Glomerular visceral epithelial cell (primary cell): Measurements from ENCODE around the gene GRID2.
"Not testable (repeated sequence)": the region's sequence is repeated elsewhere in the genome, so short reads cannot be mapped to it uniquely, and the experiment has no call there.

Experiments used
- DNase-seq: peaks from one replicate; pipeline ENCODE4 v3.0.0-alpha.2; 2016; ENCODE audit errors: extremely low spot score

The GRID2 gene

DNA sequence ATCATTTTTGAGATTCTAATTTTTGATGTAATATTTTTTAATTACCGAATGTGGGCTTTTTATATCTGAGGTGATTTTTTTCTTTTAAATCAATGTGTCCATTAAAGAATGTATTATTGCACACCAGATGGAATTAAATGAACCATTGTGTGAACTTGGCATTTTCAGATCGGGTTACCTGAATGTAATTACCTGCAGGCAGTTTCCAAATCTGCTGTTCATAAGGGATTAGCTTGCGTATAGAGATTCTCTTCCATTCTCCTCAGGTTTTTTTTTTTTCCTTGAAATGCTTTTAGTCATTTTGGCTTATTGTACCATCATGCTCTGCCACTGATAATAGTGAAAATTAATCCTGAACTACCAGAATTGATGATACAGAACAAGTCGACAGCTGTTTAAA is 1013.3 kb downstream of the GRID2 start:
- no peak for DNase-seq

DNA sequence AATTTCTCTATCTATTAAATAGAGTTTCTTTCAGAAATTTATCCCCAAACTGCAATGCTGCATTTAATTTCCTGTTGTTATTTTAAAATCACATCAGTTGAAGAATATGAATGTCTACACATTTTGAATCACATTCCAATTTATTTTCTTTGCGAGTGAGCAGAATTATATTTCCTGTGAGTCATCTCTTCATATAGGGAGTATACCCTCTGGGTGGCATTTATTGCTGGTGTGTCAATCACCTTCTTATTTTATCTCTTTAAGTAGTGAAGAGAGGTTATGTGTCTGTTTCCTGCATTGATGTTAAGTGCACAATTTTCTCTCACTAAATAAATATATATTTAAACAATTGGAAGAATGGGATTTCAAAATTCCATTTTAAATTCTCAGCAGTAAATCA is 1013.8 kb downstream of the GRID2 start:
- no peak for DNase-seq

DNA sequence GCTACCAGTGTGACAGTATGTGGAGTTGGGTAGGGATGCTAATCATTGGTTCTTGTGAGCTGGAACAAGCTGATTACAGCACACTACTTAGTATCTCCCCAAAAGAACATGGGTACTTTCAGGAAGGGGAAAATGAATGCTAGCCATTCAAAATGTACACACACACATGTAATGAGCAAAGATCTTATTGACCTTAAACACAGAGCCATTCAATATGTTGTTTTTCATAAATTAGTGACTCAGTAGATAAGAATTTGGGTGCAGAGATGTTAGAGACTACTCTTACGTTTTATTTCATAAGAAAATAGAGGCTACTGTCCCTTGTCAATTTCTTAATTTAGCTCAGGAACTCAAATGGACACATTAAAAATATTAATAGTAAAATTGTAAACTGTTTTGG is 1015.3 kb downstream of the GRID2 start:
- DNase-seq: no peak

DNA sequence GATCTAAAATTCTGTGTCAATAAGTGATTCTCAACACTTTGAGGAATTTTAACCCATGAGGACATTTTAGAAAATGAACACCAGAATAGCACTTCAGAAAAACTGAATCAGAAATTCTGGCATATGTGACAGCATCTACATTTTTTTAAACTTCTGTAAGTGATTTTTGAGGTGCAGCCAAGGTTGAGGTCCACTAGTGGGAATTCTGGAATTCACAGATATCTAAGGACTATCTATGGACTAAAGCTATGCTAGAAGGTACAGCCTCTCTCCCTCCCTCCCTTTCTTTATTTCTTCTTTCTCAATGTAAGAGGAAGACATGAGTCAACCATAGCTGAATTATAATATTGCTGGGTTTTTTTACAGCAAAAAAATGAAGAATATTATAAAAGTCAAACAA is 1016.6 kb downstream of the GRID2 start:
- DNase-seq: no peak

DNA sequence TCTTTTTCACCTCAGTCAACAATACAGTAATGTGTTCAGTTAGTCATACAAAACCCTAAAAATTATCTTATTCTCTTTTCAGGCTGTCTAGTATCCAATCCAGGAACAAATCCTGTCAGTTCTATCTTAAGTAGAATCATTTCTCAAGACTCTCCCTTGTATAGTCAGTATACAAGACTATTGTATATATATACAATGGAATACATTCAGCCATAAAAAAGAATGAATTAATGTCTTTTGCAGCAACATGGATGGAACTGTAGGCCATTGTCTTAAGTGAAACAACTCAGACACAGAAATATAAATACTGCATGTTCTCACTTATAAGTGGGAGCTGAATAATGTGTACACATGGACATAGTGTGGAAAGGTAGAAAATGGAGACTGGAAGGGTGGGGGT is 1023.6 kb downstream of the GRID2 start:
- no peak for DNase-seq

DNA sequence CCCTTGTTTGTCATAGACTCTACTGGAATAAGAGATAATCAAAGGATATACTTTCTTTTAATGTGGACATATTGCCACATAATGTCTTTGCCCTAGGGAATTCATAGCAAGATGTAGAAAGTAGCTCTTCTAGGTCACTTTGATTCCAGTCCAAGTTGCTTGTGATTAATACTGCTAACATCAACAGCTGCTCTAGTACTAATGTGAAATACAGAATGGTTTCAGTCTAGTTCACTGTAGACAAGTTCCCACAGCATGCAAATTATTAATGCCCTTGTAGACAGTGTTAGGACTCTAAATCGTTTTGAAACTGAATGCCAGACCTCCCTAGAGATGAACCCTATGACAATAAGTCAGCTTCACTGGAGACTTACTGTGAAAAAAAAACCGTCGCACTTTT is 1030.2 kb downstream of the GRID2 start:
- DNase-seq: no peak

DNA sequence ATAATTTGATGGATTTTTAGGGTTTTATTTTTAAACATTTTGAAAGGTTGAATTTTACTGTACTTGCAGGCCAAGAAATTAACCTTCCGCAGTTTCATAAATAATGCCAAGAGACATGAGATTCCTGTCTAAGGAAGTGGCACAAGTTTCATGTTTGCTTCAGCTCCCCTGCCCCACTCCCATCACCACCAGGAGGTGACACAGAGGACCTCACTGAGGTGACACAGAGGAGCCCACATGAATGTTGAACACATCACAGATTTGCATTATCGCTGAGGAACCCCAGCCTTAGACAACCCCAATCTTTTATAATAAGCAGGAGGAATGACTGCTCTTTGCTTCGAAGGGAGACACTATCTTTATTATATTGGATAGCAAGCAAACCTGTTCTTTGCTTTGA is 1033.4 kb downstream of the GRID2 start:
- DNase-seq: no peak

DNA sequence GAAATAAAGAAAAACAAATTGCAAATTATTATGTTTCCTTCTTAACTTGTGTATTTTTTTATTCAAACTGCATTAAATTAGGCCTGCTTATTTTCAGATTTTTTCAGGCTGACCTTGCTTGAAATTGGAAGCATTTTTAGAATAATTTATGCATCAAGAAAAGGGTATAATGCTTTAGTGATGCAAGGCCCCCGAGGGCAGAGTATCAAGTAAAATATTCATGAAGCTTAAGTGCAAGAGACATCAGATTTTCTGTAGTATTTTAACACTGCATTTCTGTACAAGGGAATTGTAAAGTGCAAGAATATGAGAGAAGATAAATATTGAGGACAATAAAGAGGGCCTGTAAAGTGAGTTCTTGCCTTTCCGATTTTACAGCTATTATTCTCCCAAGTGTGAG is 1039.0 kb downstream of the GRID2 start:
- no peak for DNase-seq

DNA sequence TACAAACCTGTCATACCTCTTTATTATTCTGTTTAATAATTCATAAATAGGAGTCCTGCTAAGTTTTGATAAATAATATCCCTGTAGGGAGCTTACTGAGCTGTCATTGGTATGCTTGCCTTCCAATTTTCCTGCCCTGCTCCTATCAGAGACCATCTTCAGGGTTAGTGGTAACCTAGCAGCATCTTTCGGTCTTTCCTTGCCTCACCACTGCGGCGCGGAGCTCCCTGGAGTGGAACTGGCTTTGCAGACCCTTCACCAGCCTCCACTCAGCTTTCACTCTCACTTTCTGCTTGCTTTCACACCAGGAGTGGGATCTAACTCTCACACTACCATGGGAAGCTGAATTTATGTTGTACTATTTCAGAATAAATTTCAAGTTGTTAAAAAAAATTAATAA is 1043.1 kb downstream of the GRID2 start:
- no peak for DNase-seq

DNA sequence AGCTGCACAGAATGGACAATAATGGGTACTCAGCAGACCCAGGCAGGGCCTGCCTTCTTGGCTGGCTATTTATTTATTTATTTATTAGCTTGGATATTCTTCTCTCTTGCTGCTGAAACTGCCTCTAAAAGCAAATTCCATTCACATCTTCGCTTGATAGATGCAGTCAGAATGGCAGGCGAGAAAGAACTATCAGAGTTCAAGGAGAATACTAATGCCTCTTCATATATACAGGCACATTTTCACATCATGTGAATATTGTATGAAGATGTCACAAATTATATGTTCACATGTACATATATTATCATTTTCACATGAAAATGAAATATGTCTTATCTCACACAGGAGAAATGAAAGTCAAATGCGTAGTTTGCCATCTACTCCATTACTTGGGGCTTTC is 1045.1 kb downstream of the GRID2 start:
- no peak for DNase-seq

DNA sequence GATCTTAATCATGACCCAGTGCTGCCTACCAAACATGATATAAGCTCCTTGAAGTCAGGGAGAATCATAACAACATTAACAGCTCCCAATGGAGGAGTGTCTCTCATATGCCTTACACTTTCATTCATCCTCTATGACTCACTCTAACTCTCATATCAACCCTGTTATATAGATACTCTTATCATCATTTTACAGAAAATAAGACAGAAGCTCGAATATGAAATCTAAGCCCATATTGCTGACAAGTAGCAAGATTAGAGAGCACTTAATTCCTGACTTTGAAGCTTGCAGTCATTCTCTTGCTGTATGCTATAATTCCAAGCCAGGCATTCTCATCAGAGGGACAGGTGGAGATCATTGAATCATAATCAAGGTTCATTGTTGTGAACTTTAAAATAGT is 1048.1 kb downstream of the GRID2 start:
- no peak for DNase-seq

DNA sequence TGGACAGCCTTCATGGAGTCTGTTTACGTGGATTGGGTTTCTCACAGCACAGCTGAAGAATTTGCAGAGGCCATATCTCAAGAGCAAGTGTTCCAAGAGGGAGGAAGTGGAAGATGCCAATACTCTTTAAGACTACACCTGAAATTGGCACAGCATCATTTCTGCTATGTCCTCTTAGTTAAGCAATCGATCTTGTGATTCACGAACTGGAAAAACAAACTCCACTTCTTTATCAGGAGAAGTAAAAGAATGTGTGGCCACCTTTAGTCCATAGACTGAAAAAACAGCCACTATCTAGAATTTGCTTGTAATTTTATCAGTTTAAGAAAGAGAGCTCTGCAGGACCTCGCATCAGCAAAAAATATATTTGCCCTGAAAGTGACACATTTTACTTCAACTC is 1051.6 kb downstream of the GRID2 start:
- DNase-seq: no peak

DNA sequence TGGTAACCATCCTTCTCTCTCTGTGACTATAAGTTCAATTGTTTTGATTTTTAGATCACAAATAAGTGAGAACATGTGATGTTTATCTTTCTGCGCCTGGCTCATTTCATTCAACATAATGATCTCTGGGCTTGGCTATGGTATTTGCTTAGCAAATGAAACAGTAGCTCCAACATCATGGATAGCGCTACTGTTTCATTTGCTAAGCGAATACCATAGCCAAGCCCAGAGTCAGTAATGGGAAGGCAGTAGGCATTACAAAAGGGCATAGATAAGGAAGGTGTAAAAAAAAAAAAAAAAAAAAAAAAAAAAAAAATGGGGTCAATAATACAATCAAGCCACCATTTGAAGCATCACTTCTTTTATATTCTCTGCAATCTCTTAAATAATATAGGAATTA is 1055.8 kb downstream of the GRID2 start:
- DNase-seq: no peak

DNA sequence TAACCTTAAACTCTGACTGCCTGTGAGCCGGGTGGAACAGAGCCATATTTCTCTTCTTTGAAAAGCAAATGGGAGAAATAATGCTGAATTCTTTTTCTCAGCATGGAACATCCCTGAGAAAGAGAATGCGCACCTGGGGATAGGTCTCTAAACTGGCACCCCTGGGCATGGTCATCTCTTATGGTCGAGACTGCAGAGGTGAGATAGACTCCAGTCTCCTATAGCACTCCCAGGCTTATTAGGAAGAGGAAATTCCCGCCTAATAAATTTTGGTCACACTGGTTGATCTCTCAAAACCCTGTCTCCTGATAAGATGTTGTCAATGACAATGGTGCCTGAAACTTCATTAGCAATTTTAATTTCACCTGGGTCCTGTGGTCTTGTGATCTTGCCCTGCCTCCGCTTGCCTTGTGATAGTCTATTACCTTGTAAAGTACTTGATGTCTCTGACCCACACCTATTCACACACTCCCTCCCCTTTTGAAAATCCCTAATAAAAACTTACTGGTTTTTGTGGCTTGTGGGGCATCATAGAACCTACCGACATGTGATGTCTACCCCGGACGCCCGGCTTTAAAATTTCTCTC is 1062.5 kb downstream of the GRID2 start:
- DNase-seq: not testable (repeated sequence)

DNA sequence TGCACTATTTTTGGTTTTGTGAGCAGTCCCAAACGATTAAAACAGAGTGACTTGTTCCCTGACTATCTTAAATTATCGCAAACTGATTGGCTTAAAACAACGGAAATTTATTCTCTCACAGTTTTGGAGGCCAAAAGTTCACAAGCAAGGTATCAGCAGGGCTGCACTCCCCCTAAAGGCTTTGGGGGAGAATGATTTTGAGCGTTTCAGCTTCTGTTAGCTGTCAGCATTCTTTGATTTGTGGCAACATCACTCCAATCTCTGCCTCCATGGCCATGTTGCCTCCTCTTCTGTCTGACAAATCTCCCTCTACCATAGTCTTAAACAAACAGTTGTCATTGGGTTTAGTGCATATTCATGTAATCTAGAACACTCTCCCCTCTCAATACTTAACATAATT is 1065.2 kb downstream of the GRID2 start:
- no peak for DNase-seq

DNA sequence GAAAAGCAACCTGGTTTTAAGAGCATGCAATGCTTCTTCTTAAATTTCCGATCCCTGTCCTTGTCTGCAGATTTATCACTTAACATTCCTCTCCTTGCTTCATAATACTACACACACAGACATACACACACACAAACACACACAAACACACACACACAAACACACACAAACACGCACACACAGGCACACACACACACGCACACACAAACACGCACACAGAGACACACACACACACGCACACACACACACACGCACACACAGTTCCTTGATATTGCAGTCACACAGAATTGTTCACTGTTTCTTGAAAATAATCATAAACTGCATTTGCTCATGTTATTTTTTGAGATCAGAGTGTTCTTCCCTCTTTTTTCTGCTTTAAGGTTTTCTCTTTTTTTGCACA is 1066.5 kb downstream of the GRID2 start:
- DNase-seq: no peak

DNA sequence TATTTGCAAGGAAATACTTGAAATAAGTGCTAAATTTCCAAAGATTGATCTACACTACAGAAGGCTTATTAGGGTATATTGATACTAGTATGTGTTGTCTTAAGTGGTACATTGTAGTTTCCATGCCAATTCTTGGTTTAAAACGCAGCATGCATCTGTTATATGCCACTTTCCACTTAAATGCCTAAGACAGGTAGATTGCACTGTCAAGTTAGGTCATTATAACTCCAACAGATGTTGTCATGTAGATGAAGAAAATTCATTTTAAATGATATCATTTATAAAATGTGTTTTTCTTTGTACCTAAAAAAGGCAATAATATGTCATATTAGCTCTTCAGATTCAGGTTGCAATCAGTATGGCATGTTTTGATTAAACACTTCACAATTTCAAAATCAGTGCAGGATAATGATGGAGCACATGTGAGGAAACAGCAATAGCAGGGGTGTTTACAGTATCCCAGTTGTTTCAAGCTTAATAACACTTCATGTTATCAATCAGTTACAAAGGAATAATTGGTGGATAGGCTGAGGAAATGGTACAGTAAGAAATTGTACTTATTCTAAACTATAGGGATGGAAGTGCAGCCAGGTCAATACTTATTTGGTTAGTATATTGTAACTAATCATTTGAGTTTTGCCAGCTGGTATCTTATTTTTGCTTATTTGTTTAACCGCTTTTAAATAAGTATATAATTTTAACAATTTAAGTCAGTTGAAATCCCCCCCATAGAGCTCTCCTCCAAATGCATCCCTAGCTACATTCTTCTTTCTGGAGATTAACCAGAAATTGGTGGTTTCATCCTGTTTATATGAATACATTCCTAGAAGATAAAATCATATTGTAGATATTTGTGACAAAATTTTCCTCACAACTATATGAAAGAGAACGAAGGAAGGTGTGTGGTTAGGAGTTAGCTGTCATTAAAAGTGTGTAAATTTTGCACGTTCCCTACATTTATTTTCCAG is 1070.4 kb downstream of the GRID2 start:
- no peak for DNase-seq

DNA sequence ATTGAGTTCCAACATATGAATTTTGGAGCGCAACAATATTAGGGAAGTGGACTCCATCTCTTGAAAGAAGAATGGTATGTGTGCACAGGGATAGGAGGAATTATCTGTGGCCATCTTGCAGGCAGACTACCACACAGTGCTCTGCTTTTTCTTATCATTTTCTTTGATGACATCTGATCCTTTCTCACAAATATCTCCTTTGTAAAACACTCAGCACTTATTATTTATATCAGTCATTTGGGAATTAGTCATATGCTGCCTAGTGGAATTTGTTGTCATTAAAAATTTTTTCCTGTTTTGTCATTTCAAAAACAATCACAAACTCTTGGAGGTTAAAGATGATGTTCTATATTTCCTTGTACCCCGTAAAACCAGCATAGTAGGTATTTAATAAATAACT is 1080.5 kb downstream of the GRID2 start:
- no peak for DNase-seq

DNA sequence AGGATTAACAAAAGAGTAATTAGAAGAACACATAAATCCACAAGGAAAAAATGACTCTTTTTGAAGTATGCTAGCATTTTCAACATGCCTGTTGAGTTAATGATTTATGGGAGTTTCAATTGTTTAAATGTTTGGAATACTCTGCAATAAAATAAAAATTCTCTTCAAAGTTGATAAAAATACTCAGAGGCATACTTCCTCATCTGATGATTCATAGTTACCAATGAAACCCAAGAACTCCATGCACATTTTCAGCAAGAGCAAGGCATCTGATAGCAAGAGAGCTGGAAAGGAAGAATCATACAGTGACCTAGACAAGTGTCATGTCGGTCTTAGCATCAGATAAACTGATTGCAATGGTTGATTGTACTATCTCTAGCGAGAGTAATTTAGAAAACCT is 1081.1 kb downstream of the GRID2 start:
- DNase-seq: peak; percentile 28

DNA sequence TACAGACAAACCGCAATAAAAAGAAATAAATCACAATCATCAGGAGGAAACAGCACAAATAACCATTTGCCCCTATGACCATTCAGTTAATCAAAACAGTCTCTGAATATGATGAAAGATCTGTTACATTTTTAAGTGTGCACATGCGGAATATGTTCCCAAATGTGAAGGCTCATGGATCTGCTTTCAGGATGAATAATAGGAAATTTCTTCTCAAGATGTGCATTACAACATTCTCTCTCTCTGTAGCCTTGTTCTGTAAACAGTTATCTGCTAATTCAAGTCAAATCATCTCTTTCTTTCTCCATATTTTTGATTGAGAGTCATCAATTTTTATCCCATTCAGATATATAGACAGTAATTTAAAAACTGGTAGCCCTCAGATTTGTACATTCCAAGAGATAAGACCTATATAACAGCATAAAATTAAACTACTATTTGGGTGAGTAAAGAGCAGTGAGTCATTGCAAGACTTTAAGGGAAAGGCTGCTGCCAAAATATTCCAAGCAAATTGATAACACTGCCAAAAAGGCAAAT is 1090.8 kb downstream of the GRID2 start:
- DNase-seq: no peak

DNA sequence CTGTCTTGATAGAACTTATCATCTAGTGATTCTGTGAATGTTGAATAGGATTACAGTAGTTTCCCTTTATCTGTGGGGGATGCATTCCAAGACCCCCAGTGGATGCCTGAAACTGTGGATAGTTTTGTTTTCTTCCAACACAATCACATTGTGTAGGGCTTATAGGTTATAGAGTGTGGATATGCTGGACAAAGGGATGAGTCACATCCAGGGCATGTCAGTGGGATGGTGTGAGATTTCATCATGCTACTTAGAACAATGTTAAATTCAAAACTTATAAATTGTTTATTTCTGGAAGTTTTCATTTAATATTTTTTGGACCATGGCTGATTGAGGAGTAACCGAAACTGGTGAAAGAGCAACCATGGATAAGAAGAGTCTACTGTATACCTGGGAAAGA is 1092.5 kb downstream of the GRID2 start:
- DNase-seq: peak; percentile 39

DNA sequence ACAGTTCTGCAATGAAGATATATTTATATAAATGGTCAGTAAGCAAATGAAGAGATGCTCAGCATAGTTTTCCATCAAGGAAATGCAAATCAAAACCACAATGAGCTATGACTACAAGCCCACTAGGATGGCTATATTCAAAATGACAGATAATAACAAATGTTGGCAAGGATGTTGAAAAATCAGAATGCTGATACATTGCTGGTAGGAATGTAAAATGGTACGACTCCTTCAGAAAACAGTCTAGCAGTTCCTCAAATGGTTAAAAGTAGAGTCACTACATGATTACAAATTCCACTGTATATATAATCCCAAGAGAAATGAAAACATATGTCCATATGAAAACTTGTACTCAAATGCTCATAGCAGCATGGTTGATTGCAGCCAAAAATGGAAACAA is 1099.8 kb downstream of the GRID2 start:
- DNase-seq: no peak
